HG03066 (cell line): ENCODE measurements around the gene NT5DC1.

Experiments
- ATAC-seq: cut with Tn5 transposase; IDR thresholded peaks from one replicate; pipeline ENCODE4 v1.9.1; 2021; ENCODE audit warnings: low read depth; ENCODE audit not compliant: unreplicated experiment

NT5DC1 gene

GRCh38 chr6:116298973-116299372, 198.3 kb downstream of the NT5DC1 start:
- no peak for ATAC-seq
